Testis (tissue), 3 donors: ENCODE results near the gene BTNL8. TPM values are rescaled to one million over a fixed set of nuclear protein-coding genes. Genes with fewer than 3 reads are reported as not detected.

Source experiments
- DNase-seq: peaks from one replicate; pipeline ENCODE4 v3.0.0-alpha.2; 2019
- H3K27ac ChIP-seq, 2 donors: fragments of 200-600 bp; sonication (generic); one replicate each; pipeline ENCODE4 v1.5.1; 2019
- H3K27me3 ChIP-seq: fragments of 200-600 bp; sonication (generic); one replicate; pipeline ENCODE4 v1.5.1; 2019
- H3K36me3 ChIP-seq: fragments of 200-600 bp; sonication (generic); one replicate; pipeline ENCODE4 v1.5.1; 2017; ENCODE audit warnings: low read depth; ENCODE audit errors: missing control alignments
- H3K4me1 ChIP-seq: fragments of 200-600 bp; sonication (generic); one replicate; pipeline ENCODE4 v1.5.1; 2019
- H3K4me3 ChIP-seq, 2 donors: fragments of 200-600 bp; sonication (generic); one replicate each; pipeline ENCODE4 v1.5.1; 2017 to 2019
- H3K9me3 ChIP-seq: fragments of 200-600 bp; sonication (generic); one replicate; pipeline ENCODE4 v1.5.1; 2017
- CTCF ChIP-seq, 3 experiments: fragments of 450-650 bp in 2 of 3; fragments of 200-600 bp in 1 of 3; sonication (generic) in 1 of 3; IDR thresholded peaks; one replicate each; pipeline ENCODE4 v1.5.1; 2016 to 2019; ENCODE audit warnings: antibody characterized with exemption in 3 of 3, mild to moderate bottlenecking in 2 of 3, moderate library complexity in 1 of 3
- POLR2A ChIP-seq: fragments of 450-650 bp; IDR thresholded peaks from one replicate; pipeline ENCODE4 v1.6.1; 2017; ENCODE audit warnings: antibody characterized with exemption, mild to moderate bottlenecking, moderate library complexity
- WGBS, 2 donors: methylation state at CpG; one replicate each; pipeline ENCODE4 v1.1.5; 2018; 5-methylcytosine and 5-hydroxymethylcytosine counted together
- intact Hi-C: fragments of 100-400 bp; cut with DNase I; formaldehyde crosslinking; loops from one replicate; pipeline ENCODE4 v1.15.1; 2023; ENCODE audit warnings: low total_unique reads
- polyA plus RNA-seq: library from polyadenylated mRNA; stranded (reverse); fragments of 350-450 nt; fragmentation: Illumina TruSeq; extraction: RNeasy Lipid Tissue Mini Kit (QIAGEN cat#74804); gene quantifications from one replicate; pipeline ENCODE4 v1.2.3, GENCODE V29; 2014; ENCODE audit warnings: low read depth, low replicate concordance; ENCODE audit not compliant: insufficient read depth
- total RNA-seq, 2 donors: library from RNA; depleted of rRNA; stranded (reverse); fragments of >200 nt; gene quantifications; one replicate each; pipeline ENCODE4 v1.2.3, GENCODE V29; 2016

Gene BTNL8
- total and polyA plus RNA-seq, 3 donors from 2014 or later: 10.3 to 14.7 (median 13.1) TPM

GRCh38 chr5:180909782-180910181 is 10.8 kb downstream of the BTNL8 start:
- H3K27ac ChIP-seq: no peak overlapping the region
- H3K9me3 ChIP-seq: no peaks in the 10 kb centered on the region
- TF ChIP-seq CTCF (IDR thresholded peaks at IDR 0.05) (no peak), POLR2A (no peak)
- 62 to 74% methylated on average over 5 of the region's 5 CpGs for WGBS, 2 donors
- no peaks in the 10 kb centered on the region for H3K4me1 ChIP-seq
- intact Hi-C loops: no loop called here
- no peak overlapping the region for H3K4me3 ChIP-seq
- H3K27me3 ChIP-seq: no peaks in the 10 kb centered on the region
- H3K36me3 ChIP-seq: no peaks in the 10 kb centered on the region
- DNase-seq: no peak

- no peak for TF ChIP-seq CTCF (IDR thresholded peaks at IDR 0.05)
- no peak for TF ChIP-seq POLR2A
- Histone ChIP-seq H3K4me1 (no peaks in the 10 kb centered on the region), H3K36me3 (no peaks in the 10 kb centered on the region), H3K27me3 (no peaks in the 10 kb centered on the region), H3K27ac (peak overlapping the region in 1 of 2 donors; percentile 41), H3K4me3 (no peak overlapping the region), H3K9me3 (no peaks in the 10 kb centered on the region)
- 39 to 58% methylated on average over 2 of the region's 2 CpGs for WGBS, 2 donors
- no peak for DNase-seq
- intact Hi-C loops: no loop called here
These were observed 11.2 kb downstream of the BTNL8 start for GRCh38 chr5:180910182-180910581.

- peak; percentile 67 for DNase-seq
- WGBS, 2 donors: 28 to 49% methylated on average over 5 of the region's 5 CpGs
- no peaks in the 10 kb centered on the region for H3K27me3 ChIP-seq
These were observed 11.8 kb downstream of the BTNL8 start for GRCh38 chr5:180910735-180911134.

GRCh38 chr5:180914646-180915045 is 15.7 kb downstream of the BTNL8 start:
- intact Hi-C loops: no loop called here
- no peak for DNase-seq
- WGBS, 2 donors: 85 to 92% methylated on average over 2 of the region's 2 CpGs

More at GRCh38 chr5:180910735-180911134, 11.8 kb downstream of the BTNL8 start:
- no peak for TF ChIP-seq CTCF (IDR thresholded peaks at IDR 0.05)
- no peak for TF ChIP-seq POLR2A
- peak overlapping the region in 1 of 2 donors; percentile 10 for H3K4me3 ChIP-seq
- peak overlapping the region; percentile 41 to 50 for H3K27ac ChIP-seq
- no peaks in the 10 kb centered on the region for H3K9me3 ChIP-seq
- intact Hi-C loops: no loop called here
- no peaks in the 10 kb centered on the region for H3K36me3 ChIP-seq
- no peaks in the 10 kb centered on the region for H3K4me1 ChIP-seq

More at GRCh38 chr5:180914646-180915045, 15.7 kb downstream of the BTNL8 start:
- Histone ChIP-seq H3K36me3 (no peaks in the 10 kb centered on the region), H3K4me3 (no peak overlapping the region), H3K9me3 (no peaks in the 10 kb centered on the region), H3K27ac (no peak overlapping the region), H3K27me3 (no peaks in the 10 kb centered on the region), H3K4me1 (no peaks in the 10 kb centered on the region)
- TF ChIP-seq POLR2A (no peak), CTCF (IDR thresholded peaks at IDR 0.05) (no peak)
